Activated CD4-positive, alpha-beta T cell treated with anti-CD3 and anti-CD28 coated beads for 36 hours (primary cell): ENCODE measurements around the gene RRAS2. TPM values are rescaled to one million over a fixed set of nuclear protein-coding genes. Genes with fewer than 3 reads are reported as not detected.

Experiments
- ATAC-seq: fragments of 200-7000 bp; cut with Tn5 transposase; one replicate; pipeline ENCODE4 v1.10.0; 2021; ENCODE audit warnings: mild to moderate bottlenecking, moderate library complexity
- CTCF ChIA-PET: fragments of 350-600 bp; sonication (Branson Sonifier 250); formaldehyde crosslinking; loops from one replicate; lab custom pipeline; 2021; ENCODE audit warnings: antibody characterized with exemption; lab: Charles Lee
- POLR2A ChIA-PET: fragments of 350-600 bp; sonication (Branson Sonifier 250); formaldehyde crosslinking; loops from one replicate; lab custom pipeline; 2021; ENCODE audit warnings: antibody characterized with exemption, inconsistent platforms; lab: Charles Lee
- DNase-seq: peaks from one replicate; pipeline ENCODE4 v3.0.0-alpha.2; 2020
- H3K27ac Mint-ChIP-seq: one replicate; pipeline ENCODE4 v1.8.0; 2021; ENCODE audit warnings: mixed read lengths
- H3K27me3 Mint-ChIP-seq: one replicate; pipeline ENCODE4 v1.8.0; 2021; ENCODE audit warnings: mixed read lengths
- H3K36me3 Mint-ChIP-seq: one replicate; pipeline ENCODE4 v1.8.0; 2021; ENCODE audit warnings: low read depth, mixed read lengths
- H3K4me1 Mint-ChIP-seq: one replicate; pipeline ENCODE4 v1.8.0; 2021; ENCODE audit warnings: mixed read lengths
- H3K4me3 Mint-ChIP-seq: one replicate; pipeline ENCODE4 v1.8.0; 2021; ENCODE audit warnings: mild to moderate bottlenecking, moderate library complexity, mixed read lengths
- H3K9me3 Mint-ChIP-seq: one replicate; pipeline ENCODE4 v1.8.0; 2021; ENCODE audit warnings: low read depth, mixed read lengths
- intact Hi-C, 2 experiments: fragments of 100-400 bp; cut with DNase I in 1 of 2; cut with micrococcal nuclease in 1 of 2; formaldehyde crosslinking; loops; one replicate each; pipeline versions ENCODE4 v1.14.2 to v1.15.1; 2022 to 2024; cut with DNase I, micrococcal nuclease
- total RNA-seq, 2 experiments: library from RNA; stranded (reverse); gene quantifications; one replicate each; pipeline ENCODE4 v1.2.3, GENCODE V29; 2021

Gene RRAS2
- total RNA-seq, 2 experiments from 2014 or later = 35.0 to 48.0 TPM

DNA sequence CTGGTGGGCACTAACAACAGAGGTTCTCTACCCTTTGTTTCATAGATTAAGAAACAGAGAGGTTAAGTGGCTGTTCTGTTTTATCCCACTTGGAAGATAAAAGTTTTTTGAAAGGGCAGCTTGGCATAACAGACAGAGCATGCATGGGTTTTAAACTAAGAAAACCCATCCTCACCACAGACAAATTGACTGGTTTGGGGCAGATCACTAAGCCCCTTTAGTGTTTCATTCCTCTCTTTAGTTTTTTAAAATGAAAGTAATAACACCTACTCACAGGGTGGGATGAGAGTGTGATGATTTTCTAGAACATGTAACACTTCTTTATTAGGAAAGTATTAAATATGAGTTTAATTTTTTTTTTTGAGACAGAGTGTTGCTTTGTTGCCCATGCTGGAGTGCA is 12.3 kb upstream of the RRAS2 start:
- ChIA-PET POLR2A (interaction anchor here (0.6 kb wide), 1 partner anchor 79 kb away, joined by 3 read pairs; no protein-coding TSS in a partner anchor), CTCF (interaction anchor here (0.5 to 1.5 kb wide), 5 partner anchors 9 to 110 kb away, joined by 3 to 6 read pairs (median 4); no protein-coding TSS in a partner anchor)
- Mint-ChIP-seq H3K4me1 (peaks cover 30% of the 10 kb centered on the region), H3K36me3 (peaks cover 2% of the 10 kb centered on the region), H3K4me3 (no peak overlapping the region), H3K27ac (no peak overlapping the region), H3K9me3 (no peaks in the 10 kb centered on the region), H3K27me3 (no peaks in the 10 kb centered on the region)
- intact Hi-C loops = loop anchor here in 1 of 2 experiments (5.0 kb wide), 1 partner anchor 46 kb away; no protein-coding TSS in a partner anchor
- no peak for DNase-seq
- ATAC-seq = no peak

GRCh38 chr11:14370496-14370895 is 11.5 kb upstream of the RRAS2 start:
- H3K9me3 Mint-ChIP-seq = no peaks in the 10 kb centered on the region
- H3K36me3 Mint-ChIP-seq = no peaks in the 10 kb centered on the region
- H3K27me3 Mint-ChIP-seq = no peaks in the 10 kb centered on the region
- CTCF ChIA-PET = interaction anchor here (0.5 to 1.5 kb wide), 7 partner anchors 8 to 801 kb away, joined by 3 to 6 read pairs (median 3); no protein-coding TSS in a partner anchor
- no peak overlapping the region for H3K27ac Mint-ChIP-seq
- ATAC-seq (peak; percentile 68), DNase-seq (no peak)
- intact Hi-C loops = loop anchor here in 1 of 2 experiments (5.0 kb wide), 1 partner anchor 47 kb away; no protein-coding TSS in a partner anchor
- H3K4me3 Mint-ChIP-seq = no peak overlapping the region
- POLR2A ChIA-PET = no interaction called here
- H3K4me1 Mint-ChIP-seq = peaks cover 27% of the 10 kb centered on the region

GRCh38 chr11:14369598-14369997 is 10.6 kb upstream of the RRAS2 start:
- Mint-ChIP-seq H3K27ac (no peak overlapping the region), H3K36me3 (no peaks in the 10 kb centered on the region), H3K27me3 (no peaks in the 10 kb centered on the region), H3K4me1 (peaks cover 18% of the 10 kb centered on the region), H3K9me3 (no peaks in the 10 kb centered on the region), H3K4me3 (no peak overlapping the region)
- ATAC-seq = no peak
- intact Hi-C loops = no loop called here
- no peak for DNase-seq
- POLR2A ChIA-PET = no interaction called here
- CTCF ChIA-PET = interaction anchor here (0.6 to 0.8 kb wide), 5 partner anchors 8 to 85 kb away, joined by 3 to 4 read pairs (median 3); no protein-coding TSS in a partner anchor

DNA sequence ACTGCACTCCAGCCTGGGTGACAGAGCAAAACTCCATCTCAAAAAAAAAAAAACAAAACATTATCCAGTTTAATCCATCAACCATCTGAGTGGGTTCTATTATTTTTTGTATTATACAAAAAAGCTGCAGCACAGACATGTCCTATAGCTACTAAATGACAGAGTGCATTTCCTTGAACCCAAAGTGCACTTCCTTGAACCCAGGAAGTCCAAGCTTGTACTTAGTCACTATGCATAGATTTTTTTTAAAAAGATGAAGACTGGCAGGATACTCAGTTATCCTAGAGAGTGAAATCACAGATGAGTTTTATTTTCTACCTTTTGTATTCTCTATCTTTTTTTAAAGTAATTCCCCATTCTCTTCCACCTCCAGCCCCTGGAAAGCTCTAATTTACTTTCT is 8.0 kb upstream of the RRAS2 start:
- ATAC-seq (no peak), DNase-seq (no peak)
- POLR2A ChIA-PET = no interaction called here
- CTCF ChIA-PET = interaction anchor here (1.2 kb wide), 1 partner anchor 12 kb away, joined by 3 read pairs; no protein-coding TSS in a partner anchor
- Mint-ChIP-seq H3K9me3 (no peaks in the 10 kb centered on the region), H3K27me3 (no peaks in the 10 kb centered on the region), H3K4me1 (peaks cover 8% of the 10 kb centered on the region), H3K27ac (no peak overlapping the region), H3K36me3 (no peaks in the 10 kb centered on the region), H3K4me3 (no peak overlapping the region)
- intact Hi-C loops = no loop called here

- CTCF ChIA-PET = interaction anchor here (1.1 to 1.2 kb wide), 2 partner anchors 18 to 25 kb away, joined by 3 read pairs; no protein-coding TSS in a partner anchor
- H3K4me3 Mint-ChIP-seq = no peak overlapping the region
- H3K27me3 Mint-ChIP-seq = no peaks in the 10 kb centered on the region
- POLR2A ChIA-PET = no interaction called here
- DNase-seq (no peak), ATAC-seq (no peak)
- H3K9me3 Mint-ChIP-seq = no peaks in the 10 kb centered on the region
- peaks cover 2% of the 10 kb centered on the region for H3K4me1 Mint-ChIP-seq
- no peaks in the 10 kb centered on the region for H3K36me3 Mint-ChIP-seq
- no peak overlapping the region for H3K27ac Mint-ChIP-seq
- intact Hi-C loops = loop anchor here in 1 of 2 experiments (5.0 kb wide), 1 partner anchor 47 kb away; no protein-coding TSS in a partner anchor
Observed at GRCh38 chr11:14364322-14364721, 5.3 kb upstream of the RRAS2 start.

DNA sequence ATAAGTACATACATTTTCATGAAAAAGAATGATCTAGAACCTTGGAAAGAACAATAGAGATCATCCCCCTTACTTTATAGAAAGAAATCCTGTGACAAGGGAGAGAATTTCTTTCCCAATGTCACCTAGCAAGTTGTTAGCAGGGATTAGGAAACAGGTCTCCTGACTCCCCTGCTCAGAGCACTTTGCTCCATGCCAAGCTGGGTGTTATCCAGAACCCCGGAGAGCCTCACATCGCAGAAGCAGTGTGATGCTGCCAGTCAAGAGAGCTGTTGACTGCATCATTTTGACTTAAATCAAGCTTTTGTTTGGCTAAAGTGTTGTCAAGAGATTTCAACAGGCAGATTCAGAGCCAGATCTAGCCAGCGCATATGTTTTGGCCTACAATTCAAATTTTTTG is 3.6 kb upstream of the RRAS2 start:
- no peak overlapping the region for H3K4me3 Mint-ChIP-seq
- no peak for ATAC-seq
- peaks cover 7% of the 10 kb centered on the region for H3K4me1 Mint-ChIP-seq
- DNase-seq = no peak
- ChIA-PET POLR2A (no interaction called here), CTCF (interaction anchor here (1.0 to 2.0 kb wide), 4 partner anchors 9 to 612 kb away, joined by 3 to 5 read pairs (median 4); no protein-coding TSS in a partner anchor)
- H3K9me3 Mint-ChIP-seq = no peaks in the 10 kb centered on the region
- H3K27ac Mint-ChIP-seq = no peak overlapping the region
- peaks cover 2% of the 10 kb centered on the region for H3K36me3 Mint-ChIP-seq
- intact Hi-C loops = loop anchor here in 1 of 2 experiments (5.0 kb wide), 1 partner anchor 45 kb away; no protein-coding TSS in a partner anchor
- H3K27me3 Mint-ChIP-seq = no peaks in the 10 kb centered on the region

GRCh38 chr11:14361951-14362350 is 3.0 kb upstream of the RRAS2 start:
- H3K4me1 Mint-ChIP-seq = peaks cover 14% of the 10 kb centered on the region
- no peak overlapping the region for H3K4me3 Mint-ChIP-seq
- H3K27ac Mint-ChIP-seq = no peak overlapping the region
- H3K9me3 Mint-ChIP-seq = no peaks in the 10 kb centered on the region
- ATAC-seq (no peak), DNase-seq (no peak)
- ChIA-PET CTCF (interaction anchor here (1.7 to 2.0 kb wide), 2 partner anchors 9 to 93 kb away, joined by 4 to 5 read pairs; no protein-coding TSS in a partner anchor), POLR2A (interaction anchor here (0.6 kb wide), 1 partner anchor 38 kb away, joined by 4 read pairs; no protein-coding TSS in a partner anchor)
- peaks cover 2% of the 10 kb centered on the region for H3K36me3 Mint-ChIP-seq
- intact Hi-C loops = loop anchor here in 1 of 2 experiments (5.0 kb wide), 1 partner anchor 45 kb away; no protein-coding TSS in a partner anchor
- H3K27me3 Mint-ChIP-seq = no peaks in the 10 kb centered on the region

DNA sequence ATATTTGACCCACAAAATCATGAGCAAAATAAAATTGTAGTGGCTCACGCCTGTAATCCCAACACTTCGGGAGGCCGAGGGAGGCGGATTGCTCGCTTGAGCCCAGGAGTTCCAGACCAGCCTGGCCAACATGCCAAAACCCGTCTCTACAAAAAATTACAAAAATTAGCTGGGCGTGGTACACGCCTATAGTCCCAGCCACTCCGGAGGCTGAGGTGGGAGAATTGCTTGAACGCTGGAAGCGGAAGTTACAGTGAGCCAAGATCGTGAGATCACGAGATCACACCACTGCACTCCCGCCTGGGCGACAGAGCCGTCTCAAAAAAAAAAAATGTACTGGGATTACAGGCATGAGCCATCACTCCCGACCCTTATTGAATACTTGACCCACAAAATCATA is 2.0 kb upstream of the RRAS2 start:
- H3K27ac Mint-ChIP-seq = no peak overlapping the region
- DNase-seq = no peak
- ChIA-PET POLR2A (no interaction called here), CTCF (no interaction called here)
- peaks cover 20% of the 10 kb centered on the region for H3K4me1 Mint-ChIP-seq
- H3K36me3 Mint-ChIP-seq = peaks cover 4% of the 10 kb centered on the region
- intact Hi-C loops = loop anchor here in 1 of 2 experiments (5.0 kb wide), 1 partner anchor 44 kb away; no protein-coding TSS in a partner anchor
- H3K9me3 Mint-ChIP-seq = no peaks in the 10 kb centered on the region
- H3K4me3 Mint-ChIP-seq = no peak overlapping the region
- ATAC-seq = no peak
- no peaks in the 10 kb centered on the region for H3K27me3 Mint-ChIP-seq

DNA sequence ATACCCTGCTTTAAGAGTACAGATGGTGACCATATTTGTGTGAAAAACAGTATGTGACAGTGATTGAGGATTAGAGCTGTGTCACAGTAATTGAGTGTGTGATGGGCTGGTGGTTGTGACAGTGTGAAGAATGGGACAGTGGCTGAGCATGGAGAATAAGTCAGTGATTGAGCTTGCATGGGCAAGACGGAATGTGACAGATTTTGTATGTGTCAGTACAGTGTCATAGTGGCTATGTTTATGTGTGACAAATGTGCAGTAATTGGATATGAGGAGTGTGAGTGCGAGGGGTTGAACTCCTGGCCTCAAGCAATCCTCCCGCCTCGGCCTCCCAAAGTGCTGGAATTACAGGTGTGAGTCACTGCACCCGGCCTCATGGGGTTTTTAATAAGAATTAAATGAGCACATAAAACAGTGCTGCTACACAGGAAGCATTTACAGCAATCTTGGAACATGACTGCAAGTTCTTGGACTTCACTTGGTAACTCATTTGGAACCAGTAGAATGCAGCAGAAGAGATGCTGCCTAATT is 583 bp upstream of the RRAS2 start:
- Mint-ChIP-seq H3K27me3 (no peaks in the 10 kb centered on the region), H3K9me3 (no peaks in the 10 kb centered on the region), H3K4me3 (peak overlapping the region; percentile 95), H3K27ac (no peak overlapping the region), H3K36me3 (peaks cover 7% of the 10 kb centered on the region), H3K4me1 (peaks cover 26% of the 10 kb centered on the region)
- ATAC-seq (no peak), DNase-seq (no peak)
- ChIA-PET CTCF (interaction anchor here (1.1 kb wide), 1 partner anchor 59 kb away, joined by 4 read pairs; no protein-coding TSS in a partner anchor), POLR2A (no interaction called here)
- intact Hi-C loops = loop anchor here (1.0 to 5.0 kb wide), 6 partner anchors 42 to 548 kb away; partner anchors contain the start of gene COPB1 (in 1 of the 2)

DNA sequence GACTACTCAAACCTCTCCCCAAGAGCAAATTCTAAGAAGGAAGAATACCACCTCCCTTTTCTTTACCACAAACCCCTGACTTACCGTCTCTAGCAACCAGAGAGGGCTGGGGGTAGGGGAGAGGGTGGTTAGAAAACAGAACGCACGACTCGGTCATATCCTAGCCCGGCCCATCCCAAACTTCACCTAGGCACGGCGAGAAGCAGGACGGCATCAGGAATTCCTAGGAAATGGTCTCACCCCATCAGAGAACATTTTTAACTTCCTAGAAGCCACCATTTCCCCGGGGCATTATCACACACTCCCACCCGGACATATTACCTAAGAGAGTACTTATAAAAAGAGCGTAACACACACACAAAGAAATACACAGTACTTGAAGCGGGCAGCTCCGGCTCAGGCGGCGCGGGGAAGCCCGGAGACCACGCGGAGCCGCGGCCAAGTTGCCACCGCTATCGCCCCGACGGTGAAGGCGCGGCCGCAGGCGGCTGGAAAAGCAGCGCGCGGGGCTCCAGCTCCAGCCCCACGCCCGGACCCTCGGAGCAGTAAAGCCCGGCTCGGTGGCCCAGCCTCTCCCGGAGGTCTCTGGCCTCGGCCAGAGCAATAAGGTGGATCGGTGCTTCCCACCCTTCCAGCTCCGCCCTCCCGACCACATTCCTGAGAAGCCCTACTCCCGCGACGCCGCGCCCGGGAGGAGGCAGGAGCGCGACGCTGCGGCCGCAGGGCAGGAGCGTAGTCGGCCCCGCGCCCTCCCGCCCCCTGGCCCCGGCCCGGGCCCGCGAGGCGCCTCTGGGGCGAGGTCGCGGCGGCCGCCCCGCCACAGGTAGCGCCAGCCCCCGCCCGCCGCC is 878 bp downstream of the RRAS2 start:
- peak overlapping the region; percentile 95 for H3K4me3 Mint-ChIP-seq
- peaks cover 9% of the 10 kb centered on the region for H3K36me3 Mint-ChIP-seq
- CTCF ChIA-PET = interaction anchor here (1.0 to 1.4 kb wide), 2 partner anchors 26 to 50 kb away, joined by 3 to 4 read pairs; no protein-coding TSS in a partner anchor
- H3K9me3 Mint-ChIP-seq = no peaks in the 10 kb centered on the region
- H3K27ac Mint-ChIP-seq = peak overlapping the region; percentile 89
- H3K27me3 Mint-ChIP-seq = no peaks in the 10 kb centered on the region
- ATAC-seq = peak; percentile 52
- intact Hi-C loops = loop anchor here (2.0 to 5.0 kb wide), 4 partner anchors 59 to 549 kb away; partner anchors contain the start of gene COPB1 (in 1 of the 2)
- peak; percentile 62 for DNase-seq
- H3K4me1 Mint-ChIP-seq = peaks cover 28% of the 10 kb centered on the region
- POLR2A ChIA-PET = interaction anchor here (0.6 kb wide), 1 partner anchor 617 kb away, joined by 3 read pairs; no protein-coding TSS in a partner anchor
